ENCODE measurements around the gene IPO13.

- TF ChIP-seq, protein P1, sequence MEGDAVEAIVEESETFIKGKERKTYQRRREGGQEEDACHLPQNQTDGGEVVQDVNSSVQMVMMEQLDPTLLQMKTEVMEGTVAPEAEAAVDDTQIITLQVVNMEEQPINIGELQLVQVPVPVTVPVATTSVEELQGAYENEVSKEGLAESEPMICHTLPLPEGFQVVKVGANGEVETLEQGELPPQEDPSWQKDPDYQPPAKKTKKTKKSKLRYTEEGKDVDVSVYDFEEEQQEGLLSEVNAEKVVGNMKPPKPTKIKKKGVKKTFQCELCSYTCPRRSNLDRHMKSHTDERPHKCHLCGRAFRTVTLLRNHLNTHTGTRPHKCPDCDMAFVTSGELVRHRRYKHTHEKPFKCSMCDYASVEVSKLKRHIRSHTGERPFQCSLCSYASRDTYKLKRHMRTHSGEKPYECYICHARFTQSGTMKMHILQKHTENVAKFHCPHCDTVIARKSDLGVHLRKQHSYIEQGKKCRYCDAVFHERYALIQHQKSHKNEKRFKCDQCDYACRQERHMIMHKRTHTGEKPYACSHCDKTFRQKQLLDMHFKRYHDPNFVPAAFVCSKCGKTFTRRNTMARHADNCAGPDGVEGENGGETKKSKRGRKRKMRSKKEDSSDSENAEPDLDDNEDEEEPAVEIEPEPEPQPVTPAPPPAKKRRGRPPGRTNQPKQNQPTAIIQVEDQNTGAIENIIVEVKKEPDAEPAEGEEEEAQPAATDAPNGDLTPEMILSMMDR (IDR thresholded peaks at IDR 0.05): no peak
- TF ChIP-seq POLR2A (IDR thresholded peaks at IDR 0.05): no peak
Observed at GRCh38 chr1:43965316-43965715, 18.6 kb downstream of the IPO13 start.
